GM19463 (cell line): ENCODE measurements around the gene C2orf69.
"Not testable (repeated sequence)": the region's sequence is repeated elsewhere in the genome, so short reads cannot be mapped to it uniquely, and the experiment has no call there.

Source experiments
- ATAC-seq: cut with Tn5 transposase; IDR thresholded peaks from one replicate; pipeline ENCODE4 v1.9.1; 2021; ENCODE audit warnings: mild to moderate bottlenecking, moderate library complexity; ENCODE audit not compliant: unreplicated experiment

The C2orf69 gene

GRCh38 chr2:199911052-199911876 lies at the start of gene C2orf69:
Gene C2orf69 (plus strand): TSS chr2:199911293. CDS start chr2:199911439, 146 bp downstream.
- peak; percentile 88 for ATAC-seq

GRCh38 chr2:199862788-199863187 lies 48.3 kb upstream of the C2orf69 start:
- ATAC-seq: no peak

GRCh38 chr2:199865905-199866304 lies 45.2 kb upstream of the C2orf69 start:
- no peak for ATAC-seq

GRCh38 chr2:199868431-199869226 lies 42.5 kb upstream of the C2orf69 start:
- no peak for ATAC-seq

- ATAC-seq: no peak
These were observed 41.9 kb upstream of the C2orf69 start for GRCh38 chr2:199869227-199869541.

GRCh38 chr2:199869653-199870052 lies 41.4 kb upstream of the C2orf69 start:
- ATAC-seq: no peak

GRCh38 chr2:199870581-199870980 lies 40.5 kb upstream of the C2orf69 start:
- no peak for ATAC-seq

GRCh38 chr2:199874209-199874608 lies 36.9 kb upstream of the C2orf69 start:
- ATAC-seq: no peak

GRCh38 chr2:199875400-199875799 lies 35.7 kb upstream of the C2orf69 start:
- no peak for ATAC-seq

- ATAC-seq: no peak
These were observed 28.4 kb upstream of the C2orf69 start for GRCh38 chr2:199882667-199883066.

- no peak for ATAC-seq
These were observed 27.4 kb upstream of the C2orf69 start for GRCh38 chr2:199883474-199884212.

GRCh38 chr2:199895406-199895805 lies 15.7 kb upstream of the C2orf69 start:
- ATAC-seq: no peak

GRCh38 chr2:199896617-199897016 lies 14.5 kb upstream of the C2orf69 start:
- no peak for ATAC-seq

- no peak for ATAC-seq
These were observed 9.2 kb upstream of the C2orf69 start for GRCh38 chr2:199901942-199902341.

- ATAC-seq: no peak
These were observed 8.5 kb upstream of the C2orf69 start for GRCh38 chr2:199902486-199903110.

- no peak for ATAC-seq
These were observed 8.0 kb upstream of the C2orf69 start for GRCh38 chr2:199903111-199903510.

GRCh38 chr2:199907008-199907714 lies 3.9 kb upstream of the C2orf69 start:
- no peak for ATAC-seq

- no peak for ATAC-seq
These were observed 598 bp upstream of the C2orf69 start for GRCh38 chr2:199910338-199911051.

- ATAC-seq: no peak
These were observed 726 bp downstream of the C2orf69 start for GRCh38 chr2:199911877-199912161.

- not testable (repeated sequence) for ATAC-seq
These were observed 1.5 kb downstream of the C2orf69 start for GRCh38 chr2:199912553-199913114.
